Activated T-cell treated with anti-CD3 and anti-CD28 coated beads, Interleukin-2, amount 50 U/mL, for 72 hours (primary cell): Measurements from ENCODE around the gene MYBPHL. TPM values are rescaled to one million over a fixed set of nuclear protein-coding genes. Genes with fewer than 3 reads are reported as not detected.

ENCODE experiments used
- ATAC-seq, 2 donors: fragments of 150-1000 bp; cut with Tn5 transposase; replicated peaks in 1 of 2; 2 replicates each; pipeline ENCODE4 v1.10.0; 2021; ENCODE audit warnings: moderate library complexity in 2 of 2, mild to moderate bottlenecking in 1 of 2
- DNase-seq, 2 donors: peaks; one replicate each; pipeline ENCODE4 v3.0.0; 2021 to 2022; ENCODE audit warnings: mixed read lengths in 1 of 2
- H3K27ac Mint-ChIP-seq: one replicate; pipeline ENCODE4 v1.8.0; 2022; ENCODE audit warnings: mild to moderate bottlenecking, moderate library complexity, mixed read lengths
- H3K27me3 Mint-ChIP-seq: one replicate; pipeline ENCODE4 v1.8.0; 2022; ENCODE audit warnings: low read depth, mixed read lengths
- H3K36me3 Mint-ChIP-seq, 2 donors: one replicate each; pipeline ENCODE4 v1.8.0; 2022; ENCODE audit warnings: mixed read lengths in 2 of 2, mild to moderate bottlenecking in 1 of 2; ENCODE audit not compliant: insufficient read depth in 2 of 2
- H3K4me1 Mint-ChIP-seq: one replicate; pipeline ENCODE4 v1.8.0; 2022; ENCODE audit warnings: low read depth, mixed read lengths
- H3K4me3 Mint-ChIP-seq, 2 donors: one replicate each; pipeline ENCODE4 v1.8.0; 2022; ENCODE audit warnings: mild to moderate bottlenecking in 2 of 2, mixed read lengths in 2 of 2, moderate library complexity in 2 of 2
- H3K9me3 Mint-ChIP-seq, 2 donors: one replicate each; pipeline ENCODE4 v1.8.0; 2022; ENCODE audit warnings: mixed read lengths in 2 of 2
- total RNA-seq, 2 donors: library from RNA; stranded (reverse); gene quantifications; one replicate each; pipeline ENCODE4 v1.2.3, GENCODE V29; 2022

MYBPHL gene
- total RNA-seq, 2 donors from 2014 or later: not detected

DNA sequence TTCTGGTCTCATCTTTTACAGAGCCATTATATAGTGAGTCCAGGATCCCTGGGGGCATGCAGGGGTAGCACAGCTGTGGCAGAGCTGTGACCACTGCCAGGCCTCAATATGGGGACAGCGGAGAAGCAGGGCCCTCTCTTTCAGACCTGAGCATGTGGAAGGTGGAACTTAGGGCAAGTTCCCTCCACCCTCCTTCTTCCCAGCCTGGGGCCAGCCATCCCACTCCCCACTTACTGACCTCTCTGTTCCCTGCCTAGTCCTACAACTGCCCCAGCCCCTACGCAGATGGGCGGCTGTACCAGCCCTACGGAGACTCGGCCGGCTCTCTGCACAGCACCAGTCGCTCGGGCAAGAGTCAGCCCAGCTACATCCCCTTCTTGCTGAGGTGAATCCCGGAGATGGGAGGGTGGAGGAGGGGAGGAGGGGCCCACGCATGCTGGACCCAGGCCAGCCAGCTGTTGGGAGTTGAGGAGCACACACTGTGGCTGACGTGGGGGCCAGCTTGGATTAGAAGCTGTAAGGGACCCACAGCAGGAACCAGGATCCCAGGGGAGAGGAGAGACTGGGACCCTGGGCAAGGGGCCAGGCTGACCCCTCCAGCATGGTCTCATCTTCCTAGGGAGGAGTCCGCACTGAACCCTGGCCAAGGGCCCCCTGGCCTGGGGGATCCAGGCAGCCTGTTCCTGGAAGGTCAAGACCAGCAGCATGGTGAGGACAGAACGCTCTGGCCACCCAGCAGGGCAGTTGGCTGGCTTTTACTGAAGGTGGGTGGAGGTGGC, 34.6 kb downstream of the MYBPHL start:
- no peak for ATAC-seq
- DNase-seq: no peak
- H3K9me3 Mint-ChIP-seq: no peaks in the 10 kb centered on the region
- no peaks in the 10 kb centered on the region for H3K36me3 Mint-ChIP-seq
- H3K27me3 Mint-ChIP-seq: no peaks in the 10 kb centered on the region
- peaks cover 5% of the 10 kb centered on the region for H3K4me1 Mint-ChIP-seq
- H3K27ac Mint-ChIP-seq: no peak overlapping the region
- H3K4me3 Mint-ChIP-seq: no peak overlapping the region

DNA sequence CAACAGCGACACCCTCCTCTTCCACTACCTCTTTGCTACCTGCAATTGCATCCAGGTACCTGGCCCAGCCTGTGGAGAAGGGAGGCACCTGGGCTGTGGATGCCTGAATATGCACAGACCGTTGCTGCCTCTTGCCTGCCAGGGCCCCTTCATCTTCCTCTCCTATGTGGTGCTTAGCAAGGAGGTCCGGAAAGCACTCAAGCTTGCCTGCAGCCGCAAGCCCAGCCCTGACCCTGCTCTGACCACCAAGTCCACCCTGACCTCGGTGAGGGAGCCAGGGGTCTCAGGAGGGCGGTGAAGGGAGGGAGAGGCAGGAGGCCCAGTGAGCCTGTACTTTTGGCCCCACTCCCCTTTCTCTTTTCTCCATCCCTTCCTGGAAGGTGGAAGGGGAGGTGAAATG, 35.4 kb downstream of the MYBPHL start:
- ATAC-seq: no peak
- no peaks in the 10 kb centered on the region for H3K9me3 Mint-ChIP-seq
- no peak for DNase-seq
- no peak overlapping the region for H3K27ac Mint-ChIP-seq
- H3K36me3 Mint-ChIP-seq: no peaks in the 10 kb centered on the region
- H3K4me1 Mint-ChIP-seq: no peaks in the 10 kb centered on the region
- H3K27me3 Mint-ChIP-seq: no peaks in the 10 kb centered on the region
- no peak overlapping the region for H3K4me3 Mint-ChIP-seq

DNA sequence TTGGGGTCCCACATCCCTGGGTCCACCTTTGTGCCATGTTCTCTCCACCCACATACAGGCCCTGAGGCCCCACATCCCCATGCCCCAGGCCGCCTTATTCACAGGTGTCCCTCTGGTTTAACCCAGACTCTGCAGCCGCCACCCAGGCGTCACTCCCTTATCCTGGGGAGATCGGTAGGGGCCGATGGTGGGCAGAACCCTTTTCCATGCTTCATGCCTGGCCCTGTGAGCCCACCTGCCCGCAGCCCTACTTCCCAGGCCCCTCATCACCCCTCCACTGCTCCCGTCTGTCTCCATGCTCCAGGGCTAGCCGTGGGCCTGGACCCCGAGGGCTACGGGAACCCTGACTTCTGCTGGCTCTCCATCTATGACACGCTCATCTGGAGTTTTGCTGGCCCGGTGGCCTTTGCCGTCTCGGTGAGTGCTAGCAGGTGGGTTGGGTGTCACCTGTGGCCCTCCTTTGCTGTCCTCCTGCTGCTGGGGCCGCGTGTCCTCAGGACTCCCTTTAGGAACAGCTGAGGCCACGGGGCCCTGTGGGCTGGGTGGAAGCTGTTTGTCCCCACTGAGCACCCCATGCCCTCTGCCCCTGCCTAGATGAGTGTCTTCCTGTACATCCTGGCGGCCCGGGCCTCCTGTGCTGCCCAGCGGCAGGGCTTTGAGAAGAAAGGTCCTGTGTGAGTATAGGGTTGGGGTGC, 36.0 kb downstream of the MYBPHL start:
- Mint-ChIP-seq H3K4me3 (no peak overlapping the region), H3K9me3 (no peaks in the 10 kb centered on the region), H3K4me1 (no peaks in the 10 kb centered on the region), H3K27me3 (no peaks in the 10 kb centered on the region), H3K36me3 (no peaks in the 10 kb centered on the region), H3K27ac (no peak overlapping the region)
- no peak for ATAC-seq
- no peak for DNase-seq

DNA sequence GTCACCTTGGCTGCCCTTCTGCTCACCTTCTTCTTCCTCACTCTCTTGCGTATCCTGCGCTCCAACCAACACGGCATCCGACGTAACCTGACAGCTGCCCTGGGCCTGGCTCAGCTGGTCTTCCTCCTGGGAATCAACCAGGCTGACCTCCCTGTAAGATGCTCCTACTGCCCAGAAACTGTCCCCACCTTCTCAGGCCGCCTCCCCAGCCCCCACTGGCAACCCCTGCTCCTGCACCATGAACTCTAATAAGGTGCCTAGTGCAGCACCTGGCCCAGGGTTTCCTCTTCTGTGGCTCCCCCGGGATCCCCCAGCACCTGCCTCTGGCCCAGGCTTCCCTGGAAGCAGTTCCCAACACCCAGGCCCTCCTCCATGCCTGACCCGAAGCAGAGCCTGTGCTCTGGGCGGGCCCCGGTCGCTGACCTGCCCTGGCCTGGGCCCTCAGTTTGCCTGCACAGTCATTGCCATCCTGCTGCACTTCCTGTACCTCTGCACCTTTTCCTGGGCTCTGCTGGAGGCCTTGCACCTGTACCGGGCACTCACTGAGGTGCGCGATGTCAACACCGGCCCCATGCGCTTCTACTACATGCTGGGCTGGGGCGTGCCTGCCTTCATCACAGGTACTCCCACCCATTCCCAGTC, 36.7 kb downstream of the MYBPHL start:
- DNase-seq: no peak
- Mint-ChIP-seq H3K27me3 (no peaks in the 10 kb centered on the region), H3K9me3 (no peaks in the 10 kb centered on the region), H3K36me3 (no peaks in the 10 kb centered on the region), H3K4me1 (no peaks in the 10 kb centered on the region), H3K4me3 (no peak overlapping the region), H3K27ac (no peak overlapping the region)
- ATAC-seq: no peak

DNA sequence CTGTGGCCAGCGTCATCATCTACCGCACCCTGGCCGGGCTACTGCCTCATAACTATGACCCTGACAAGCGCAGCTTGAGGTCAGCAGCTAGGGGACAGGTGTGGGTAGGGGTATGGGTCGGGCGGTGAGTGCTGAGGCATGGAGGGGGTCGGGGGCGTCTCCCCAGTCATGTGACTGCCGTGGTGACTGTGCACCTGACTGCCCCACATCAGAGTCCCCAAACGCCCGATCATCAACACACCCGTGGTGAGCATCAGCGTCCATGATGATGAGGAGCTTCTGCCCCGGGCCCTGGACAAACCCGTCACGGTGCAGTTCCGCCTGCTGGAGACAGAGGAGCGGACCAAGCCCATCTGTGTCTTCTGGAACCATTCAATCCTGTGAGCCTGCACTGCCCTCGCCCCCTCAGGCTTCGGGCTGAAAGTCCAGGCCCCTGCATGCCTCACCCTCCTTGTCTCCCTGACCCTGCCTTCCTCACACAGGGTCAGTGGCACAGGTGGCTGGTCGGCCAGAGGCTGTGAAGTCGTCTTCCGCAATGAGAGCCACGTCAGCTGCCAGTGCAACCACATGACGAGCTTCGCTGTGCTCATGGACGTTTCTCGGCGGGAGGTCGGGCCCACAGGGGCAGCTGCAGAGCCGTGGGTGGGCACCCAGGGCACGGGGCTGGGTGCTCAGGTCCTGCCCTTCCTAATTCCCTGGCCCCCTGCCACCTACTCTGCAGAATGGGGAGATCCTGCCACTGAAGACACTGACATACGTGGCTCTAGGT, 37.4 kb downstream of the MYBPHL start:
- DNase-seq (no peak), ATAC-seq (no peak)
- Mint-ChIP-seq H3K4me3 (no peak overlapping the region), H3K27ac (no peak overlapping the region), H3K9me3 (no peaks in the 10 kb centered on the region), H3K27me3 (no peaks in the 10 kb centered on the region), H3K4me1 (no peaks in the 10 kb centered on the region), H3K36me3 (no peaks in the 10 kb centered on the region)

DNA sequence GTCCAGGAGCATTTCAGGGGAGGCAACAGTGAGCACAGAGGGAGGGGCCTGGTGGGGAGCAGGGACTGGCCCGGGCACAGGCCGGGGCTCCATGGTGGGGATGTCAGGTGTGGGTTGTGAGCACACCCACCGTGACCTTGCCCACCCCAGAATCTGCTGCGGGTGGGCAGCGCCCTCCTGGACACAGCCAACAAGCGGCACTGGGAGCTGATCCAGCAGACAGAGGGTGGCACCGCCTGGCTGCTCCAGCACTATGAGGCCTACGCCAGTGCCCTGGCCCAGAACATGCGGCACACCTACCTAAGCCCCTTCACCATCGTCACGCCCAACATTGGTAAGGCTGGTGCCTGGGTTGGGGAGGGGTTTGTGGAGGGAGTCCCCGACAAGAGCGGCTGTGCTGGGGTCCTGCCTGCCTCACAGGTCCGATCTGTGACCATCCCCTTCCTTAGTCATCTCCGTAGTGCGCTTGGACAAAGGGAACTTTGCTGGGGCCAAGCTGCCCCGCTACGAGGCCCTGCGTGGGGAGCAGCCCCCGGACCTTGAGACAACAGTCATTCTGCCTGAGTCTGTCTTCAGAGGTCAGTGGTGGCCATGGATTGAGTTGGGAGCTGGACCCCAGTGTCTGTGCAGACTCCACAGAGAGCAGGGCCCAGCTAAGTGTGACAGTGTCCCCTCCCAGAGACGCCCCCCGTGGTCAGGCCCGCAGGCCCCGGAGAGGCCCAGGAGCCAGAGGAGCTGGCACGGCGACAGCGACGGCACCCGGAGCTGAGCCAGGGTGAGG, 38.2 kb downstream of the MYBPHL start:
- no peak overlapping the region for H3K4me3 Mint-ChIP-seq
- ATAC-seq: no peak
- H3K36me3 Mint-ChIP-seq: no peaks in the 10 kb centered on the region
- DNase-seq: no peak
- H3K4me1 Mint-ChIP-seq: no peaks in the 10 kb centered on the region
- H3K27me3 Mint-ChIP-seq: no peaks in the 10 kb centered on the region
- H3K9me3 Mint-ChIP-seq: no peaks in the 10 kb centered on the region
- no peak overlapping the region for H3K27ac Mint-ChIP-seq

DNA sequence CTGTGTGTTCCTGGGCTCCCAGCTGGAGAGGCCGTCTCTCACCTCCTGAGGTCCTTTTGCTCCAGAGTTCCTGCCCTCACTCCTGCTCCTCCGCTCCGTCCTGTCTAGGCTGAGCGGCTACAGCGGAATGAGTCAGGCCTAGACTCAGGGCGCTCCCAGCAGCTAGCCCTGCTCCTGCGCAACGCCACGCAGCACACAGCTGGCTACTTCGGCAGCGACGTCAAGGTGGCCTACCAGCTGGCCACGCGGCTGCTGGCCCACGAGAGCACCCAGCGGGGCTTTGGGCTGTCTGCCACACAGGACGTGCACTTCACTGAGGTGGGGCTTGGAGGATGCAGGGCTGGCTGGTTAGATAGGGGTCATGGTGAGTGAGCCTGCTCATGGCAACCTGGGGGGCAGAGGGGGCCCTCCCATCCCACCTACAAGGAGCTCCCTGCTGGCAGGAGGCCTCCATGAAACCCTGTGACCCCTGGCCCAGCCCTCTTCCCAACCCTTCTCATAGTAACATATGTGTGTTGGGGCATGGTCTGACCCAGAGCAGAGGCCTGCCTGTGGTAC, 39.0 kb downstream of the MYBPHL start:
- no peaks in the 10 kb centered on the region for H3K27me3 Mint-ChIP-seq
- H3K27ac Mint-ChIP-seq: no peak overlapping the region
- H3K4me1 Mint-ChIP-seq: no peaks in the 10 kb centered on the region

DNA sequence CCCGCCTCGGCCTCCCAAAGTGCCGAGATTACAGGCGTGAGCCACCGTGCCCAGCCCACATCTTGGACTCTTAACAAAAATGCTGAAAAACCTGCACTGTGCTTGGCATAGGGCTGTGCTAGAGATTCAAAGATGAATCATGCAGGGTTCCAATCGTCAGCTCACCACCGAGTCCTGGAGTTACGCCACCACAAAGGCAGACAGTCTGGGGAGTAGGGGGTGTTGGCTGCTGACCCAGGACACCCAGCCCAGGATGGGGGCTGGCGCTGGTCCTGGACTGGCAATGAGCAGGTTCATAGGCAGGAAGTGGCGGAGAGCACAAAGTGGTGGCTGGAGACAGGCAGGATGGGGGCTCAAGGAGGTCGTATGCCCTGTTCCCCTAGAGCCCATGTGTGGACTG, 39.8 kb downstream of the MYBPHL start:
- no peak overlapping the region for H3K27ac Mint-ChIP-seq
- DNase-seq: no peak
- no peak overlapping the region for H3K4me3 Mint-ChIP-seq
- no peaks in the 10 kb centered on the region for H3K9me3 Mint-ChIP-seq
- no peak for ATAC-seq
- H3K36me3 Mint-ChIP-seq: no peaks in the 10 kb centered on the region
- H3K4me1 Mint-ChIP-seq: no peaks in the 10 kb centered on the region
- H3K27me3 Mint-ChIP-seq: no peaks in the 10 kb centered on the region

More for the DNA sequence above, 39.0 kb downstream of the MYBPHL start:
- Mint-ChIP-seq H3K9me3 (no peaks in the 10 kb centered on the region), H3K4me3 (no peak overlapping the region), H3K36me3 (no peaks in the 10 kb centered on the region)
- no peak for ATAC-seq
- no peak for DNase-seq

DNA sequence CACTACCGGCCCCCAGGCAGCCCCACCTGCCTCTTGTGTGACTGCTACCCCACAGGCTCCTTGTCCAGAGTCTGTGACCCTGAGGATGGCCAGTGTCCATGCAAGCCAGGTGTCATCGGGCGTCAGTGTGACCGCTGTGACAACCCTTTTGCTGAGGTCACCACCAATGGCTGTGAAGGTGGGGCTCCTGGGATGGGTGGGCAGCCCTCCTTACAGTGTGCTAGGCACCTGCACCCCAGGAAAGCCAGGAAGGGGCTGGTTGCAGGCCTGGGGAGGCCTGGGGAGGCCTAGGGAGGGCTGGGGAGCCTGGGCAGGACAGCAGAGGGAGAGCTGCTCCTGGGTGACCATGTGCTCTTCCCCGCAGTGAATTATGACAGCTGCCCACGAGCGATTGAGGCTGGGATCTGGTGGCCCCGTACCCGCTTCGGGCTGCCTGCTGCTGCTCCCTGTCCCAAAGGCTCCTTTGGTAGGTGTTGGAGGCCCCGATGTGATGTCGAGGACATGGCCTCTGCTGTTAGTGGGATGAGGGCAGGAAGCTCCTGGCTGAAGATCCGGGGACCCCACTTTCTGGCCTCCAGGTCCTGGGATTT, 41.0 kb downstream of the MYBPHL start:
- DNase-seq (no peak), ATAC-seq (no peak)
- Mint-ChIP-seq H3K4me3 (no peak overlapping the region), H3K9me3 (no peaks in the 10 kb centered on the region), H3K4me1 (no peaks in the 10 kb centered on the region), H3K27ac (no peak overlapping the region), H3K36me3 (no peaks in the 10 kb centered on the region), H3K27me3 (no peaks in the 10 kb centered on the region)

DNA sequence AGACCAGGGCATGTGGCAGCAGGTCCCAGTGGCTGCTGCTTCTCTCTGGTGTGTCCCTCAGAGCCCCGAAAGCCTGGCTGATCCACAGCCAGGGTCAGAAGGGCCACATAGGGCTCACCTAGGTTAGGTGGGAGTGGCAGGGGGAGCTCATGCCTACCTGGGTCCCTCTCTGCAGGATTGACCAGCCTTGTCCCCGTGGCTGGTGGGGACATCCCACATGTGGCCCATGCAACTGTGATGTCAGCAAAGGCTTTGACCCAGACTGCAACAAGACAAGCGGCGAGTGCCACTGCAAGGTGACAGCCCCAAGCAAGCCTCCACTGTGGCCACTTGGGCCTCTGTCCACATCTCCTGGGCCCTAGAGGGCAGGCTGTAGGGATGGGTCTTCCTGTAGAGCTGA, 41.8 kb downstream of the MYBPHL start:
- H3K27ac Mint-ChIP-seq: no peak overlapping the region
- H3K36me3 Mint-ChIP-seq: no peaks in the 10 kb centered on the region
- no peaks in the 10 kb centered on the region for H3K4me1 Mint-ChIP-seq
- H3K9me3 Mint-ChIP-seq: no peaks in the 10 kb centered on the region
- H3K27me3 Mint-ChIP-seq: no peaks in the 10 kb centered on the region
- DNase-seq (no peak), ATAC-seq (no peak)
- no peak overlapping the region for H3K4me3 Mint-ChIP-seq

DNA sequence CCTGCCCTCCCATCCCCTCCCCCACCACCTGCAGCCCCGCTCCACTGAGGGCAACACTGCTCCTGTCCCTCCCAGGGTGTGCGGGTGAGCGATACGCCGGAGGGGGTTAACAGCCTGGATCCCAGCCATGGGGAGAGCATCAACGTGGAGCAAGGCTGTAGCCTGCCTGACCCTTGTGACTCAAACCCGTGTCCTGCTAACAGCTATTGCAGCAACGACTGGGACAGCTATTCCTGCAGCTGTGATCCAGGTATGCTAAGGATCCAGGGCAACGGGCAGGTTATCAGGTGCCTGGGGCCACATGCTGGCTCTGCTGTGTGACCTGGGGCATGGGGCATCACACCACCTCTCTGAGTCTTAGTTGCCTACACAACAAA, 42.4 kb downstream of the MYBPHL start:
- ATAC-seq (no peak), DNase-seq (no peak)
- H3K27me3 Mint-ChIP-seq: no peaks in the 10 kb centered on the region
- no peaks in the 10 kb centered on the region for H3K4me1 Mint-ChIP-seq
- H3K36me3 Mint-ChIP-seq: no peaks in the 10 kb centered on the region
- no peak overlapping the region for H3K27ac Mint-ChIP-seq
- no peak overlapping the region for H3K4me3 Mint-ChIP-seq
- H3K9me3 Mint-ChIP-seq: no peaks in the 10 kb centered on the region
